Endothelial cell (in vitro differentiated cells): ENCODE results near the gene SOX12. TPM values are rescaled to one million over a fixed set of nuclear protein-coding genes. Genes with fewer than 3 reads are reported as not detected.
"Not testable (repeated sequence)": the region's sequence is repeated elsewhere in the genome, so short reads cannot be mapped to it uniquely, and the experiment has no call there.

ENCODE experiments used
- DNase-seq: peaks from one replicate; pipeline ENCODE4 v3.0.0; 2021; ENCODE audit warnings: low spot score
- H3K27ac Mint-ChIP-seq: one replicate; pipeline ENCODE4 v1.8.0; 2021; ENCODE audit warnings: mixed read lengths, inconsistent platforms; ENCODE audit not compliant: unreplicated experiment
- H3K27me3 Mint-ChIP-seq: one replicate; pipeline ENCODE4 v1.8.0; 2021; ENCODE audit warnings: mild to moderate bottlenecking, moderate library complexity, mixed read lengths, inconsistent platforms; ENCODE audit not compliant: unreplicated experiment
- H3K36me3 Mint-ChIP-seq: one replicate; pipeline ENCODE4 v1.8.0; 2021; ENCODE audit warnings: mild to moderate bottlenecking, low read depth, mixed read lengths, inconsistent platforms; ENCODE audit not compliant: unreplicated experiment
- H3K4me1 Mint-ChIP-seq: one replicate; pipeline ENCODE4 v1.8.0; 2021; ENCODE audit warnings: mild to moderate bottlenecking, mixed read lengths, inconsistent platforms; ENCODE audit not compliant: unreplicated experiment
- H3K4me3 Mint-ChIP-seq: one replicate; pipeline ENCODE4 v1.8.0; 2021; ENCODE audit warnings: mild to moderate bottlenecking, mixed read lengths, inconsistent platforms; ENCODE audit not compliant: unreplicated experiment
- H3K9me3 Mint-ChIP-seq: one replicate; pipeline ENCODE4 v1.8.0; 2021; ENCODE audit warnings: mixed read lengths, inconsistent platforms; ENCODE audit not compliant: unreplicated experiment
- CTCF ChIP-seq: fragments of 200-600 bp; sonication (generic); IDR thresholded peaks from one replicate; pipeline ENCODE4 v1.5.0; 2021; ENCODE audit warnings: antibody characterized with exemption; ENCODE audit not compliant: unreplicated experiment
- total RNA-seq: library from RNA; stranded (reverse); fragmentation: NEBNext Ultra II Directional; extraction: Animal tissue kit (Norgen Biotek cat#: 25700); gene quantifications from one replicate; pipeline ENCODE4 v1.2.1, GENCODE V29; 2021; ENCODE audit not compliant: unreplicated experiment

The SOX12 gene
- total RNA-seq, 1 donor from 2014 or later, result 64.7 TPM

GRCh38 chr20:367486-367887 is 42.1 kb downstream of the SOX12 start:
- DNase-seq, result no peak
- Mint-ChIP-seq H3K36me3 (peaks cover 9% of the 10 kb centered on the region), H3K9me3 (no peaks in the 10 kb centered on the region), H3K27ac (no peak overlapping the region), H3K4me3 (no peak overlapping the region), H3K4me1 (peaks cover 34% of the 10 kb centered on the region), H3K27me3 (peaks cover 8% of the 10 kb centered on the region)
- TF ChIP-seq CTCF, result no peak

DNA sequence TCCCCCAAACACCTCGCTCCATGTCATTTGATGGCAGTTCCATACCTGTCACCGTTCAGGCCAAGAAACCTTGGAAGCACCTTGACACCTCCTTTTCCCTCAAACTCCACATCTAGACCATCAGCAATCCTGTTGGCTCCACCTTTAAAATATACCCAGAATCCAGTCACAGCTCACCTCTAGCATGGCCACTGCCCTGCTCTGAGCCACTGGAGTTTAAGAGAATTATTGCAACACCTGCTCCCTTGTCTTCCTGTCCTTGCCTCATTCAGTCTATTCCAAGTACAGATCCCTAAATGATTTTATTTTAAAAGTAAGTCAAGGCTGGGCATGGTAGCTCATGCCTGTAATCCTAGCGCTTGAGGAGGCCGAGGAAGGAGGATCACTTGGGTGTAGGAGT is 43.6 kb downstream of the SOX12 start:
- H3K9me3 Mint-ChIP-seq, result no peaks in the 10 kb centered on the region
- no peak overlapping the region for H3K4me3 Mint-ChIP-seq
- peaks cover 6% of the 10 kb centered on the region for H3K27me3 Mint-ChIP-seq
- no peak for DNase-seq
- no peak for TF ChIP-seq CTCF
- peaks cover 9% of the 10 kb centered on the region for H3K36me3 Mint-ChIP-seq
- H3K27ac Mint-ChIP-seq, result no peak overlapping the region
- H3K4me1 Mint-ChIP-seq, result peaks cover 44% of the 10 kb centered on the region

DNA sequence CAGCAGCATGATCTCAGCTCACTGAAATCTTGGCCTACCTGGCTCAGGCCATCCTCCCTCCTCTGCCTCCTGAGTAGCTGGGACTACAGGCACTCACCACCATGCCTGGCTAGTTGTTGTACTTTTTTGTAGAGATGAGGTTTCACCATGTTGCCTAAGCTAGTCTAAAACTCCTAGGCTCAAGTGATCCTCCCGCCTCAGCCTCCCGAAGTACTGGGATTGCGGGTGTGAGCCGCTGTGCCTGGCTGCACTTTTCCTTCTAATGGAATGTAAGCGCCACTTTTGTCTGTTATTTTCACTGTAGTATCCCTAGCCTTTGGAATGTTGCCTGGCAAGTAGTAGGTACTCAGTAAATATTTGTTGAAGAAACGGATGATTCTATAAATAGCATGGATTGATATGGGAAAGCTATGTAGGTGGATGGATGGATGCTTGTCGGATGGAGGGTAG is 44.8 kb downstream of the SOX12 start:
- Mint-ChIP-seq H3K36me3 (peaks cover 9% of the 10 kb centered on the region), H3K27me3 (peaks cover 6% of the 10 kb centered on the region), H3K27ac (peak overlapping the region; percentile 78), H3K4me3 (no peak overlapping the region), H3K9me3 (no peaks in the 10 kb centered on the region), H3K4me1 (peaks cover 44% of the 10 kb centered on the region)
- DNase-seq, result no peak
- no peak for TF ChIP-seq CTCF

DNA sequence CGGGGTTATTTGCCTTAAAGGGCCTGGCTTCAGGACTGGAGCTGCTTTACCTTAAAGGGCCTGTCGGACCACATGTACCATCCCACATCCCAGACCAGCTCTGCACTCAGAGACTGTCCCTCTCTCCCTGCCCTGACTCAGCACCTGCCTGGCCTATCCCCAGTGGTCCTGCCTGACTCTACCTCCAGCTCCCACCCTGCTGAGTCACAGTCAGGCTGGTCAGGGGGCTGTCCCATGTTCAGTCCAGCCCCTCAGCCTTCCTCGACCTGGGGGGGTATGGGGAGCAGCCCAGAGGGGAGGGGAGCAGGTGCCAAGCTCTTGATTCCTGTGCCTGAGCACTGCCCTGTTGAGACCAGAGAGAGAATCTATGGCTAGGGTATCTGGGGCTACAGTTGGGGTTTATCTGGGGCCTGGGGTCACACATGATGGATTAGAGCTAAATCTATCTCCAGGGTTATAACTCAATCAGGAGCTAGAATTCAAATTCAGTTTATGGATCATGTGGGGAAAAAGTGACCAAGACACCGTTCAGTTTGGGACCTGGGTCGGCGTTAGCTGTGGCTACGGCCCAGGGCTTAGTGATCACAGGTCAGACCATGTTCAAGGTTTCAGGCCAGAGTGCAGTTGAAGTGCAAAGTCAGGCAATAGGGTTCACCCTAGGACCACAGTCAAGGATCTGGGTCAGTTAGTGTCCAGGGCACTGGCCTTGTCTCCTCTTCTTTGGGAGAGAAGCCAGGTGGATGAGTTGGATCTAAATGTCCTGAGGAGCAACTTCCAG is 45.8 kb downstream of the SOX12 start:
- Mint-ChIP-seq H3K27me3 (peaks cover 6% of the 10 kb centered on the region), H3K4me3 (no peak overlapping the region), H3K9me3 (no peaks in the 10 kb centered on the region), H3K36me3 (peaks cover 9% of the 10 kb centered on the region), H3K27ac (peak overlapping the region; percentile 88), H3K4me1 (peaks cover 44% of the 10 kb centered on the region)
- TF ChIP-seq CTCF, result no peak
- DNase-seq, result no peak

DNA sequence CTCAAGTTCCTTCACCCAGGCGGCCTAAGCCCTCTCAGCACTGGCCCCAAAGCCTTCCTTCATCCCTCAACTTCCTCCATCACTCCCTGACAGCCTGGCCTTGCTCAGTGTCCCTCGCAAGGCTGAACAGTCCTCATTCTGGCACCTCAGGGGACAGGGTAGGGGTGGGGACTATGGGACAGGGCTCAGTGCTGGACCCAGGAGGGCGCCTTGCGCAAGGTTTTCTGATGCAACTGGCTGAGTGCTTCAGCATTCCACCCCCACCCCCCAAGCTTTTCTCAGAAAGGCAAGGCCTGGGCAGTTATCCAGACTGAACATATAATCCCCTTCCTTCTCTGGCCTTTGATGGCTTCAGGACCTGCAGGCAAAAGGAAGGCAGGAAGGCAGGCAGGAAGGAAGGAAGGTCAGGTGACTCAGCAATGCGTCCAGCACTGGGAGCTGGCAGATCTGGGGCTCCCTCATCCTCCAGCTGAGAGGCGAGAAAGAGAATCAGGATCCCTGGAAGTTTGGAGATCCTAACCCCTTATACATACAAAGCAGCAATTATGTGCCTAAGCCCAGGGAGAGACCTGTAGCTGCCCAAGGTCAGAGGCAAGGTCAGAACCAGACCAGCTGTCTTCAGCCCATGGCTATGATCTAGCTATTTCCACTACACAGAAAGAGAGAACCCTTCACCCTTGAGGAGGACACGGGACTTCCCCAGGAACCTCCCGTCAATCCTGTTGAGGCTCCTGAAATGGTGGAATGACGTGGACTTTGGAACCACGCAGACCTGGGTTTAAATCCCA is 46.6 kb downstream of the SOX12 start:
- H3K36me3 Mint-ChIP-seq, result peaks cover 9% of the 10 kb centered on the region
- peaks cover 44% of the 10 kb centered on the region for H3K4me1 Mint-ChIP-seq
- H3K4me3 Mint-ChIP-seq, result peak overlapping the region; percentile 73
- H3K27ac Mint-ChIP-seq, result peak overlapping the region; percentile 88
- peak; percentile 41 for DNase-seq
- peaks cover 6% of the 10 kb centered on the region for H3K27me3 Mint-ChIP-seq
- TF ChIP-seq CTCF, result no peak
- H3K9me3 Mint-ChIP-seq, result no peaks in the 10 kb centered on the region

DNA sequence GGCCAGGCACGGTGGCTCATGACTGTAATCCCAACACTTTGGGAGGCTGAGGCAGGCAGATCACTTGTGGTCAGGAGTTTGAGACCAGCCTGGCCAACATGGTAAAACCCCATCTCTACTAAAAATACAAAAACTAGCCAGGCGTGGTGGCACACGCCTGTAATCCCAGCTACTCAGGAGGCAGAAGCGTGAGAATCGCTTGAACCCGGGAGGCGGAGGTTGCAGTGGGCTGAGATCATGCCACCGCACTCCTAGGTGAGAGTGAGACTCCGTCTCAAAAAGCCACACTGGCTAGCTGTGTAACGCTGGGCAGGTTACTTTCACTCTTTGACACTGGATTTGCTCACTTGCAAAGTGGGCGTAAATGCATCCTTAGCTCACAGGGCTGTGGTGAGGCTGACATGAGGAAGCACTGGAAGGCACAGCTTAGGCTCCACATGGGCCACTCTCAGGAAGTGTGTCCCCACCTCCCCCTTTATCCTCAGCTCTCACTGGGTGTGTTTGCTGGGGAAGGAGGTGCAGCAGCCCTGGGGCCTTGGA is 47.3 kb downstream of the SOX12 start:
- H3K36me3 Mint-ChIP-seq, result not testable (repeated sequence)

More for the DNA sequence above, 47.3 kb downstream of the SOX12 start:
- H3K27me3 Mint-ChIP-seq, DNase-seq, H3K9me3 Mint-ChIP-seq, H3K4me3 Mint-ChIP-seq: not testable (repeated sequence)
- peak overlapping the region; percentile 88 for H3K27ac Mint-ChIP-seq
- H3K4me1 Mint-ChIP-seq, result peaks cover 44% of the 10 kb centered on the region
